Neural progenitor cell (in vitro differentiated cells): Measurements from ENCODE around the gene FBXL13.

Experiments used
- CTCF ChIP-seq: fragments of 200-600 bp; sonication (generic); IDR thresholded peaks from 2 replicates; pipeline ENCODE4 v1.5.1; 2017; ENCODE audit warnings: antibody characterized with exemption, mild to moderate bottlenecking
- EZH2phosphoT487 ChIP-seq: fragments of 200-600 bp; sonication (generic); IDR thresholded peaks from 2 replicates; pipeline ENCODE4 v1.6.1; 2017; ENCODE audit warnings: antibody characterized with exemption

GRCh38 chr7:102836977-102837376, 237.6 kb downstream of the FBXL13 start:
- TF ChIP-seq CTCF = no peak
- no peak for TF ChIP-seq EZH2phosphoT487
